HepG2 (cell line): ENCODE measurements around the gene ICAM2. TPM values are rescaled to one million over a fixed set of nuclear protein-coding genes. Genes with fewer than 3 reads are reported as not detected.

Source experiments
- AHR ChIP-seq: IDR thresholded peaks from 2 replicates; pipeline ENCODE4 v1.6.1; 2018; ENCODE audit warnings: missing genetic modification reagents, missing compliant biosample characterization
- CCAR2 ChIP-seq: fragments of 200-400 bp; formaldehyde crosslinking; optimal IDR thresholded peaks from 2 replicates; pipeline ENCODE3; 2018; ENCODE audit warnings: low read depth, mild to moderate bottlenecking, low read length, moderate library complexity
- FOXC1 ChIP-seq: sonication (generic); formaldehyde crosslinking; IDR thresholded peaks from 2 replicates; pipeline ENCODE4 v1.8.0; 2022; ENCODE audit warnings: mild to moderate bottlenecking, missing genetic modification reagents, borderline replicate concordance
- IRF2 ChIP-seq: IDR thresholded peaks from 2 replicates; pipeline ENCODE4 v1.6.1; 2018; ENCODE audit warnings: missing genetic modification reagents, missing compliant biosample characterization
- MED13 ChIP-seq: sonication (generic); formaldehyde crosslinking; IDR thresholded peaks from 2 replicates; pipeline ENCODE4 v1.5.0; 2020; ENCODE audit warnings: missing genetic modification reagents
- NCOA1 ChIP-seq: sonication (generic); formaldehyde crosslinking; IDR thresholded peaks from 2 replicates; pipeline ENCODE4 v1.9.0; 2021; ENCODE audit warnings: missing genetic modification reagents
- RXRA ChIP-seq: sonication (generic); formaldehyde crosslinking; IDR thresholded peaks from 2 replicates; pipeline ENCODE4 v1.5.1; 2020; ENCODE audit warnings: missing genetic modification reagents
- SIN3B ChIP-seq: fragments of 150-350 bp; IDR thresholded peaks from 2 replicates; pipeline ENCODE4 v1.6.1; 2014; ENCODE audit warnings: low read length
- SNAI1 ChIP-seq: sonication (generic); formaldehyde crosslinking; IDR thresholded peaks from 2 replicates; pipeline ENCODE4 v1.5.0; 2020; ENCODE audit warnings: mild to moderate bottlenecking, missing genetic modification reagents, borderline replicate concordance
- ZIK1 ChIP-seq: sonication (generic); formaldehyde crosslinking; IDR thresholded peaks from 2 replicates; pipeline ENCODE4 v1.5.0; 2020; ENCODE audit warnings: mild to moderate bottlenecking, low read depth, missing genetic modification reagents, borderline replicate concordance
- ZMAT3 ChIP-seq: sonication (generic); formaldehyde crosslinking; conservative IDR thresholded peaks from 2 replicates; pipeline ENCODE4 v1.7.0; 2021; ENCODE audit warnings: missing genetic modification reagents
- ZNF20 ChIP-seq: sonication (generic); formaldehyde crosslinking; IDR thresholded peaks from 2 replicates; pipeline ENCODE4 v1.4.0; 2020; ENCODE audit warnings: mild to moderate bottlenecking, moderate library complexity, missing genetic modification reagents
- ZNF44 ChIP-seq: sonication (generic); formaldehyde crosslinking; IDR thresholded peaks from 2 replicates; pipeline ENCODE4 v1.5.1; 2020; ENCODE audit warnings: mild to moderate bottlenecking, missing genetic modification reagents
- polyA plus RNA-seq, 8 experiments: library from polyadenylated mRNA; depleted of rRNA in 3 of 8; stranded (reverse) in 7 of 8; unstranded in 1 of 8; fragments of >200 nt; fragmentation: Illumina TruSeq in 4 of 8; extraction: Trizol in 4 of 8; gene quantifications; 2 replicates each; pipeline versions ENCODE4 v1.2.1 to v1.2.3, GENCODE V29; 2011 to 2016; ENCODE audit warnings: low read depth in 4 of 8, missing spikeins in 1 of 8, mixed read lengths in 1 of 8; ENCODE audit not compliant: insufficient read depth in 1 of 8
- total RNA-seq, 5 experiments: library from RNA; depleted of rRNA; stranded (reverse); fragments of >200 nt; fragmentation: Illumina TruSeq; extraction: Trizol; gene quantifications; 2 replicates each; pipeline ENCODE4 v1.2.3, GENCODE V29; 2016; ENCODE audit warnings: low read depth in 1 of 5
- TF ChIP-seq, protein P1 (sequence below): sonication (generic); formaldehyde crosslinking; IDR thresholded peaks from 2 replicates; pipeline ENCODE4 v1.4.0; 2020; ENCODE audit warnings: missing genetic modification reagents
- TF ChIP-seq, protein P2 (sequence below): sonication (generic); formaldehyde crosslinking; IDR thresholded peaks from 2 replicates; pipeline ENCODE4 v1.5.0; 2020; ENCODE audit warnings: missing genetic modification reagents, mild to moderate bottlenecking, borderline replicate concordance
- TF ChIP-seq, protein P3 (sequence below): sonication (generic); formaldehyde crosslinking; IDR thresholded peaks from 2 replicates; pipeline ENCODE4 v1.4.0; 2020; ENCODE audit warnings: mild to moderate bottlenecking, missing genetic modification reagents
- TF ChIP-seq, protein P4 (sequence below): sonication (generic); formaldehyde crosslinking; IDR thresholded peaks from 2 replicates; pipeline ENCODE4 v1.9.0; 2022; ENCODE audit warnings: low read depth, missing genetic modification reagents
- TF ChIP-seq, protein P5 (sequence below): sonication (generic); formaldehyde crosslinking; IDR thresholded peaks from 2 replicates; pipeline ENCODE4 v1.4.0; 2020; ENCODE audit warnings: missing genetic modification reagents
- TF ChIP-seq, protein P6 (sequence below): sonication (generic); formaldehyde crosslinking; IDR thresholded peaks from 2 replicates; pipeline ENCODE4 v1.4.0; 2020; ENCODE audit warnings: missing genetic modification reagents, borderline replicate concordance

Gene ICAM2
- total and polyA plus RNA-seq, 2 of the 13 experiments (the other 11 are each of a cell fraction or from before 2014, with no cell fraction given) = 10.9 to 20.8 TPM

DNA sequence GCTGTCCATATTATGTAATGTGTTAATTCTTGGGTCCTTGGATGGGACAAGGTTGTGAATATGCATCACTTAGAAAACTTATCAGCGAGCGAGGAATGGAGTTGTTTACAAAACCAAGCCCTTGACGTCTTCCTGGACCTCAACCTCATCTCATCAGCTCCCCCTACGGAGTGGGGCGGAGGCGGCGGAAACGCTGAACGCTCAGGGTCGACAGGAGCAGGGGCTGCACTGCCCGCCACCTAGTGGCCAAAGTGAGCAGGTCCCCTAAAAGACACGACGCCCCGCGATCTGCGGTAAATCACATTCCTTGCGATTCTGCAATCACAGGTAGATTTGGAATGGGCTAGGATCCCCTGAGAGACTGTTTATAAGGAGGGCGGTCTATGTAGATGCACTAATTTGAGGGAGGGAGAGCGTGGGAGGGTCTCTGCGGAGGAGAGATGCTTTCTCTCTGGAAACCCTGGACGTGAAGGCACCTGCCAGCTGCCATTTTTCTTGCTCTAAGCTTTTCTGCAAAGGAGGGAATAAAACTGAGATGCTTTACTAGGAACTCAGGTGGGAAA, 5.4 kb upstream of the ICAM2 start (continued):
- TF ChIP-seq, protein P1, sequence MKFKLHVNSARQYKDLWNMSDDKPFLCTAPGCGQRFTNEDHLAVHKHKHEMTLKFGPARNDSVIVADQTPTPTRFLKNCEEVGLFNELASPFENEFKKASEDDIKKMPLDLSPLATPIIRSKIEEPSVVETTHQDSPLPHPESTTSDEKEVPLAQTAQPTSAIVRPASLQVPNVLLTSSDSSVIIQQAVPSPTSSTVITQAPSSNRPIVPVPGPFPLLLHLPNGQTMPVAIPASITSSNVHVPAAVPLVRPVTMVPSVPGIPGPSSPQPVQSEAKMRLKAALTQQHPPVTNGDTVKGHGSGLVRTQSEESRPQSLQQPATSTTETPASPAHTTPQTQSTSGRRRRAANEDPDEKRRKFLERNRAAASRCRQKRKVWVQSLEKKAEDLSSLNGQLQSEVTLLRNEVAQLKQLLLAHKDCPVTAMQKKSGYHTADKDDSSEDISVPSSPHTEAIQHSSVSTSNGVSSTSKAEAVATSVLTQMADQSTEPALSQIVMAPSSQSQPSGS (CRISPR knock-in tag) = peak; percentile 51
- TF ChIP-seq IRF2 (peak; percentile 28; the same call in 1 of the 2 replicates), RXRA (CRISPR knock-in tag) (peak; percentile 61), NCOA1 (CRISPR knock-in tag) (peak; percentile 54; the same call in 1 of the 2 replicates), ZNF20 (CRISPR knock-in tag) (no peak), CCAR2 (no peak), MED13 (CRISPR knock-in tag) (no peak), ZMAT3 (CRISPR knock-in tag) (no peak), FOXC1 (CRISPR knock-in tag) (no peak; the same call in 1 of the 2 replicates), AHR (CRISPR knock-in tag) (0 out of 2 replicates have a peak, but pooled peaks have one; percentile 67), SNAI1 (CRISPR knock-in tag) (no peak), ZNF44 (peak; percentile 76; the same call in 1 of the 2 replicates), SIN3B (no peak), ZIK1 (CRISPR knock-in tag) (no peak)
- TF ChIP-seq, protein P2, sequence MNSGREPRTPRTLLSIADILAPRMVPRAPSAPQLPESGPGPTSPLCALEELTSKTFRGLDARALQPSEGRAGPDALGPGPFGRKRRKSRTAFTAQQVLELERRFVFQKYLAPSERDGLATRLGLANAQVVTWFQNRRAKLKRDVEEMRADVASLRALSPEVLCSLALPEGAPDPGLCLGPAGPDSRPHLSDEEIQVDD = no peak
- TF ChIP-seq, protein P3, sequence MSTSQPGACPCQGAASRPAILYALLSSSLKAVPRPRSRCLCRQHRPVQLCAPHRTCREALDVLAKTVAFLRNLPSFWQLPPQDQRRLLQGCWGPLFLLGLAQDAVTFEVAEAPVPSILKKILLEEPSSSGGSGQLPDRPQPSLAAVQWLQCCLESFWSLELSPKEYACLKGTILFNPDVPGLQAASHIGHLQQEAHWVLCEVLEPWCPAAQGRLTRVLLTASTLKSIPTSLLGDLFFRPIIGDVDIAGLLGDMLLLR (CRISPR knock-in tag) = no peak
- TF ChIP-seq, protein P4, sequence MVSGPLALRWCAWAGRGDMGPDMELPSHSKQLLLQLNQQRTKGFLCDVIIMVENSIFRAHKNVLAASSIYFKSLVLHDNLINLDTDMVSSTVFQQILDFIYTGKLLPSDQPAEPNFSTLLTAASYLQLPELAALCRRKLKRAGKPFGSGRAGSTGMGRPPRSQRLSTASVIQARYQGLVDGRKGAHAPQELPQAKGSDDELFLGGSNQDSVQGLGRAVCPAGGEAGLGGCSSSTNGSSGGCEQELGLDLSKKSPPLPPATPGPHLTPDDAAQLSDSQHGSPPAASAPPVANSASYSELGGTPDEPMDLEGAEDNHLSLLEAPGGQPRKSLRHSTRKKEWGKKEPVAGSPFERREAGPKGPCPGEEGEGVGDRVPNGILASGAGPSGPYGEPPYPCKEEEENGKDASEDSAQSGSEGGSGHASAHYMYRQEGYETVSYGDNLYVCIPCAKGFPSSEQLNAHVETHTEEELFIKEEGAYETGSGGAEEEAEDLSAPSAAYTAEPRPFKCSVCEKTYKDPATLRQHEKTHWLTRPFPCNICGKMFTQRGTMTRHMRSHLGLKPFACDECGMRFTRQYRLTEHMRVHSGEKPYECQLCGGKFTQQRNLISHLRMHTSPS = no peak
- TF ChIP-seq, protein P5, sequence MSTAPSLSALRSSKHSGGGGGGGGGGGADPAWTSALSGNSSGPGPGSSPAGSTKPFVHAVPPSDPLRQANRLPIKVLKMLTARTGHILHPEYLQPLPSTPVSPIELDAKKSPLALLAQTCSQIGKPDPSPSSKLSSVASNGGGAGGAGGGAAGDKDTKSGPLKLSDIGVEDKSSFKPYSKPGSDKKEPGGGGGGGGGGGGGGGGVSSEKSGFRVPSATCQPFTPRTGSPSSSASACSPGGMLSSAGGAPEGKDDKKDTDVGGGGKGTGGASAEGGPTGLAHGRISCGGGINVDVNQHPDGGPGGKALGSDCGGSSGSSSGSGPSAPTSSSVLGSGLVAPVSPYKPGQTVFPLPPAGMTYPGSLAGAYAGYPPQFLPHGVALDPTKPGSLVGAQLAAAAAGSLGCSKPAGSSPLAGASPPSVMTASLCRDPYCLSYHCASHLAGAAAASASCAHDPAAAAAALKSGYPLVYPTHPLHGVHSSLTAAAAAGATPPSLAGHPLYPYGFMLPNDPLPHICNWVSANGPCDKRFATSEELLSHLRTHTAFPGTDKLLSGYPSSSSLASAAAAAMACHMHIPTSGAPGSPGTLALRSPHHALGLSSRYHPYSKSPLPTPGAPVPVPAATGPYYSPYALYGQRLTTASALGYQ (CRISPR knock-in tag) = no peak
- TF ChIP-seq, protein P6, sequence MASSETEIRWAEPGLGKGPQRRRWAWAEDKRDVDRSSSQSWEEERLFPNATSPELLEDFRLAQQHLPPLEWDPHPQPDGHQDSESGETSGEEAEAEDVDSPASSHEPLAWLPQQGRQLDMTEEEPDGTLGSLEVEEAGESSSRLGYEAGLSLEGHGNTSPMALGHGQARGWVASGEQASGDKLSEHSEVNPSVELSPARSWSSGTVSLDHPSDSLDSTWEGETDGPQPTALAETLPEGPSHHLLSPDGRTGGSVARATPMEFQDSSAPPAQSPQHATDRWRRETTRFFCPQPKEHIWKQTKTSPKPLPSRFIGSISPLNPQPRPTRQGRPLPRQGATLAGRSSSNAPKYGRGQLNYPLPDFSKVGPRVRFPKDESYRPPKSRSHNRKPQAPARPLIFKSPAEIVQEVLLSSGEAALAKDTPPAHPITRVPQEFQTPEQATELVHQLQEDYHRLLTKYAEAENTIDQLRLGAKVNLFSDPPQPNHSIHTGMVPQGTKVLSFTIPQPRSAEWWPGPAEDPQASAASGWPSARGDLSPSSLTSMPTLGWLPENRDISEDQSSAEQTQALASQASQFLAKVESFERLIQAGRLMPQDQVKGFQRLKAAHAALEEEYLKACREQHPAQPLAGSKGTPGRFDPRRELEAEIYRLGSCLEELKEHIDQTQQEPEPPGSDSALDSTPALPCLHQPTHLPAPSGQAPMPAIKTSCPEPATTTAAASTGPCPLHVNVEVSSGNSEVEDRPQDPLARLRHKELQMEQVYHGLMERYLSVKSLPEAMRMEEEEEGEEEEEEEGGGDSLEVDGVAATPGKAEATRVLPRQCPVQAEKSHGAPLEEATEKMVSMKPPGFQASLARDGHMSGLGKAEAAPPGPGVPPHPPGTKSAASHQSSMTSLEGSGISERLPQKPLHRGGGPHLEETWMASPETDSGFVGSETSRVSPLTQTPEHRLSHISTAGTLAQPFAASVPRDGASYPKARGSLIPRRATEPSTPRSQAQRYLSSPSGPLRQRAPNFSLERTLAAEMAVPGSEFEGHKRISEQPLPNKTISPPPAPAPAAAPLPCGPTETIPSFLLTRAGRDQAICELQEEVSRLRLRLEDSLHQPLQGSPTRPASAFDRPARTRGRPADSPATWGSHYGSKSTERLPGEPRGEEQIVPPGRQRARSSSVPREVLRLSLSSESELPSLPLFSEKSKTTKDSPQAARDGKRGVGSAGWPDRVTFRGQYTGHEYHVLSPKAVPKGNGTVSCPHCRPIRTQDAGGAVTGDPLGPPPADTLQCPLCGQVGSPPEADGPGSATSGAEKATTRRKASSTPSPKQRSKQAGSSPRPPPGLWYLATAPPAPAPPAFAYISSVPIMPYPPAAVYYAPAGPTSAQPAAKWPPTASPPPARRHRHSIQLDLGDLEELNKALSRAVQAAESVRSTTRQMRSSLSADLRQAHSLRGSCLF (CRISPR knock-in tag) = no peak
